GM12878 (cell line): ENCODE data around the gene TRABD2A.

Experiments
- ASH2L ChIP-seq: fragments of 300-600, 200-600 bp; sonication (generic); IDR thresholded peaks from 2 replicates; pipeline ENCODE4 v1.6.1; 2017; ENCODE audit warnings: low read depth, mild to moderate bottlenecking, borderline replicate concordance
- BCL3 ChIP-seq: IDR thresholded peaks from 2 replicates; pipeline ENCODE4 v1.6.1; 2011; ENCODE audit warnings: borderline replicate concordance, low read depth, mild to moderate bottlenecking, moderate library complexity, low read length; ENCODE audit not compliant: insufficient read depth, poor library complexity, severe bottlenecking
- CTCF ChIP-seq, 3 experiments: IDR thresholded peaks in 2 of 3; conservative IDR thresholded peaks in 1 of 3; 2 replicates each; pipeline ENCODE4 v1.5.1; 2011; ENCODE audit warnings: low read depth in 3 of 3, low read length in 3 of 3, mild to moderate bottlenecking in 3 of 3, control low read depth in 2 of 3, moderate library complexity in 2 of 3, inconsistent platforms in 1 of 3, mixed read lengths in 1 of 3; ENCODE audit not compliant: control insufficient read depth in 2 of 3, insufficient read depth in 1 of 3; ENCODE audit errors: extremely low read depth in 1 of 3
- EZH2 ChIP-seq: IDR thresholded peaks from 2 replicates; pipeline ENCODE4 v1.6.1; 2012; ENCODE audit warnings: low read depth, mild to moderate bottlenecking, control low read depth, inconsistent platforms, low read length, borderline replicate concordance; ENCODE audit not compliant: control insufficient read depth
- MTA2 ChIP-seq: fragments of 450-650 bp; IDR thresholded peaks from 2 replicates; pipeline ENCODE4 v1.6.1; 2016; ENCODE audit warnings: low read depth, mild to moderate bottlenecking, moderate library complexity
- POLR2A ChIP-seq: IDR thresholded peaks from 2 replicates; pipeline ENCODE4 v1.6.1; 2011; ENCODE audit warnings: low read depth, mild to moderate bottlenecking, low read length
- RCOR1 ChIP-seq: conservative IDR thresholded peaks from 2 replicates; pipeline ENCODE4 v1.6.1; 2012; ENCODE audit warnings: low read depth, low read length, improper control_type of control experiment
- RFX5 ChIP-seq: IDR thresholded peaks from 2 replicates; pipeline ENCODE4 v1.6.1; 2011; ENCODE audit warnings: low read depth, low read length, improper control_type of control experiment
- SMC3 ChIP-seq: IDR thresholded peaks from 2 replicates; pipeline ENCODE4 v1.6.1; 2011; ENCODE audit warnings: low read length, improper control_type of control experiment, borderline replicate concordance
- TAF1 ChIP-seq: IDR thresholded peaks from 2 replicates; pipeline ENCODE4 v1.6.1; 2011; ENCODE audit warnings: mild to moderate bottlenecking, low read depth, low read length, borderline replicate concordance
- TARDBP ChIP-seq: IDR thresholded peaks from 2 replicates; pipeline ENCODE4 v1.6.1; 2016; ENCODE audit warnings: borderline replicate concordance
- YY1 ChIP-seq: IDR thresholded peaks from 2 replicates; pipeline ENCODE4 v1.6.1; 2011; ENCODE audit warnings: low read depth, mild to moderate bottlenecking, low read length
- TF ChIP-seq, protein P1 (sequence below): fragments of 450-650 bp; IDR thresholded peaks from 2 replicates; pipeline ENCODE4 v1.6.1; 2018; ENCODE audit warnings: borderline replicate concordance, mild to moderate bottlenecking; ENCODE audit not compliant: partially characterized antibody
- TF ChIP-seq, protein P2 (sequence below): IDR thresholded peaks from 2 replicates; pipeline ENCODE4 v1.6.1; 2012; ENCODE audit warnings: mild to moderate bottlenecking, low read depth, low read length

DNA sequence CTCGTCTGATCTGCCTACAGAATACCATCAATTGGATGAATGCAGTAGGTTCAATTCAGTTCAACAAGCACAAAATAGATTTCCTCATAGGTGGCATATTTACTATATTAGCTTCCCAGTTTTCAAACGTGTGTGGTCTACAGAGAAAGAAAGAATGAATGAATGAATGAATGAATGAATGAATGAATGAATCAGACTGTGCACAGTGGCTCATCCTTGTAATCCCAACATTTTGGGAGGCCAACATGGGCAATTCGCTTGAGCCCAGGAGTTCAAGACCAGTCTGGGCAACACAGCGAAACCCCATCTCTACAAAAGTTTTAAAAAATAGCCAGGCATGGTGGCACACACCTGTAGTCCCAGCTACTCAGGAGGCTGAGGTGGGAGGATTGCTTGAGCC, 94.9 kb downstream of the TRABD2A start:
- TF ChIP-seq CTCF (IDR thresholded peaks at IDR 0.05 in 2 of 3, conservative IDR thresholded peaks at IDR 0.05 in 1 of 3; ENCODE audit: control insufficient read depth in 2 of 3, extremely low read depth in 1 of 3, insufficient read depth in 1 of 3, low read depth in 3 of 3, low read length in 3 of 3): no peak
- no peak for TF ChIP-seq POLR2A
- TF ChIP-seq, protein P1, sequence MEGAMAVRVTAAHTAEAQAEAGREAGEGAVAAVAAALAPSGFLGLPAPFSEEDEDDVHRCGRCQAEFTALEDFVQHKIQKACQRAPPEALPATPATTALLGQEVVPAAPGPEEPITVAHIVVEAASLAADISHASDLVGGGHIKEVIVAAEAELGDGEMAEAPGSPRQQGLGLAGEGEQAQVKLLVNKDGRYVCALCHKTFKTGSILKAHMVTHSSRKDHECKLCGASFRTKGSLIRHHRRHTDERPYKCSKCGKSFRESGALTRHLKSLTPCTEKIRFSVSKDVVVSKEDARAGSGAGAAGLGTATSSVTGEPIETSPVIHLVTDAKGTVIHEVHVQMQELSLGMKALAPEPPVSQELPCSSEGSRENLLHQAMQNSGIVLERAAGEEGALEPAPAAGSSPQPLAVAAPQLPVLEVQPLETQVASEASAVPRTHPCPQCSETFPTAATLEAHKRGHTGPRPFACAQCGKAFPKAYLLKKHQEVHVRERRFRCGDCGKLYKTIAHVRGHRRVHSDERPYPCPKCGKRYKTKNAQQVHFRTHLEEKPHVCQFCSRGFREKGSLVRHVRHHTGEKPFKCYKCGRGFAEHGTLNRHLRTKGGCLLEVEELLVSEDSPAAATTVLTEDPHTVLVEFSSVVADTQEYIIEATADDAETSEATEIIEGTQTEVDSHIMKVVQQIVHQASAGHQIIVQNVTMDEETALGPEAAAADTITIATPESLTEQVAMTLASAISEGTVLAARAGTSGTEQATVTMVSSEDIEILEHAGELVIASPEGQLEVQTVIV: no peak
- TF ChIP-seq YY1: no peak
- no peak for TF ChIP-seq EZH2
- no peak for TF ChIP-seq RCOR1
- no peak for TF ChIP-seq SMC3
- no peak for TF ChIP-seq TAF1
- TF ChIP-seq MTA2: no peak
- no peak for TF ChIP-seq RFX5
- TF ChIP-seq BCL3: no peak
- no peak for TF ChIP-seq ASH2L
- TF ChIP-seq, protein P2, sequence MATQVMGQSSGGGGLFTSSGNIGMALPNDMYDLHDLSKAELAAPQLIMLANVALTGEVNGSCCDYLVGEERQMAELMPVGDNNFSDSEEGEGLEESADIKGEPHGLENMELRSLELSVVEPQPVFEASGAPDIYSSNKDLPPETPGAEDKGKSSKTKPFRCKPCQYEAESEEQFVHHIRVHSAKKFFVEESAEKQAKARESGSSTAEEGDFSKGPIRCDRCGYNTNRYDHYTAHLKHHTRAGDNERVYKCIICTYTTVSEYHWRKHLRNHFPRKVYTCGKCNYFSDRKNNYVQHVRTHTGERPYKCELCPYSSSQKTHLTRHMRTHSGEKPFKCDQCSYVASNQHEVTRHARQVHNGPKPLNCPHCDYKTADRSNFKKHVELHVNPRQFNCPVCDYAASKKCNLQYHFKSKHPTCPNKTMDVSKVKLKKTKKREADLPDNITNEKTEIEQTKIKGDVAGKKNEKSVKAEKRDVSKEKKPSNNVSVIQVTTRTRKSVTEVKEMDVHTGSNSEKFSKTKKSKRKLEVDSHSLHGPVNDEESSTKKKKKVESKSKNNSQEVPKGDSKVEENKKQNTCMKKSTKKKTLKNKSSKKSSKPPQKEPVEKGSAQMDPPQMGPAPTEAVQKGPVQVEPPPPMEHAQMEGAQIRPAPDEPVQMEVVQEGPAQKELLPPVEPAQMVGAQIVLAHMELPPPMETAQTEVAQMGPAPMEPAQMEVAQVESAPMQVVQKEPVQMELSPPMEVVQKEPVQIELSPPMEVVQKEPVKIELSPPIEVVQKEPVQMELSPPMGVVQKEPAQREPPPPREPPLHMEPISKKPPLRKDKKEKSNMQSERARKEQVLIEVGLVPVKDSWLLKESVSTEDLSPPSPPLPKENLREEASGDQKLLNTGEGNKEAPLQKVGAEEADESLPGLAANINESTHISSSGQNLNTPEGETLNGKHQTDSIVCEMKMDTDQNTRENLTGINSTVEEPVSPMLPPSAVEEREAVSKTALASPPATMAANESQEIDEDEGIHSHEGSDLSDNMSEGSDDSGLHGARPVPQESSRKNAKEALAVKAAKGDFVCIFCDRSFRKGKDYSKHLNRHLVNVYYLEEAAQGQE: no peak
- no peak for TF ChIP-seq TARDBP
